T1000 (cell line): ENCODE measurements around the gene RAI2.

Source experiments
- DNase-seq: peaks from one replicate; lab custom pipeline; 2025; ENCODE audit warnings: mixed read lengths; lab: John Stamatoyannopoulos, UW

RAI2 gene

GRCh38 chrX:17860811-17861488 lies at the start of gene RAI2:
TSS of gene RAI2 (minus strand) at chrX:17861298. CDS start at chrX:17802010, 59,288 bp downstream.
- no peak for DNase-seq

- DNase-seq, result no peak
Observed at GRCh38 chrX:17888421-17888820, 27.3 kb upstream of the RAI2 start.

GRCh38 chrX:17882680-17883079 lies 21.6 kb upstream of the RAI2 start:
- no peak for DNase-seq

GRCh38 chrX:17878028-17878670 lies 17.1 kb upstream of the RAI2 start:
- DNase-seq, result no peak

GRCh38 chrX:17876135-17876534 lies 15.0 kb upstream of the RAI2 start:
- no peak for DNase-seq

GRCh38 chrX:17869580-17869979 lies 8.5 kb upstream of the RAI2 start:
- DNase-seq, result no peak

GRCh38 chrX:17861489-17862011 lies 452 bp upstream of the RAI2 start:
- DNase-seq, result no peak

- DNase-seq, result no peak
Observed at GRCh38 chrX:17860179-17860780, 818 bp downstream of the RAI2 start.

GRCh38 chrX:17859609-17860178 lies 1.4 kb downstream of the RAI2 start:
- no peak for DNase-seq

GRCh38 chrX:17854531-17854930 lies 6.6 kb downstream of the RAI2 start:
- no peak for DNase-seq

GRCh38 chrX:17854069-17854468 lies 7.0 kb downstream of the RAI2 start:
- no peak for DNase-seq

GRCh38 chrX:17851874-17852273 lies 9.2 kb downstream of the RAI2 start:
- no peak for DNase-seq

- no peak for DNase-seq
Observed at GRCh38 chrX:17848545-17849265, 12.4 kb downstream of the RAI2 start.

- DNase-seq, result no peak
Observed at GRCh38 chrX:17846045-17846444, 15.1 kb downstream of the RAI2 start.

- no peak for DNase-seq
Observed at GRCh38 chrX:17844236-17844635, 16.9 kb downstream of the RAI2 start.

GRCh38 chrX:17842769-17843525 lies 18.2 kb downstream of the RAI2 start:
- DNase-seq, result no peak

GRCh38 chrX:17839269-17839668 lies 21.8 kb downstream of the RAI2 start:
- no peak for DNase-seq

GRCh38 chrX:17836830-17837229 lies 24.3 kb downstream of the RAI2 start:
- DNase-seq, result no peak

- DNase-seq, result no peak
Observed at GRCh38 chrX:17833954-17834353, 27.1 kb downstream of the RAI2 start.

- DNase-seq, result no peak
Observed at GRCh38 chrX:17831255-17831654, 29.8 kb downstream of the RAI2 start.

- DNase-seq, result no peak
Observed at GRCh38 chrX:17830211-17830610, 30.9 kb downstream of the RAI2 start.
